ENCODE measurements around the gene CMAS.
"Not testable (repeated sequence)": the region's sequence is repeated elsewhere in the genome, so short reads cannot be mapped to it uniquely, and the experiment has no call there.

The CMAS gene

GRCh38 chr12:22047494-22047893 lies 1.5 kb downstream of the CMAS start:
- DNase-seq (ENCODE audit: low spot score) = no peak

GRCh38 chr12:22048351-22049041 lies 2.5 kb downstream of the CMAS start:
- no peak for DNase-seq (ENCODE audit: low spot score)

DNA sequence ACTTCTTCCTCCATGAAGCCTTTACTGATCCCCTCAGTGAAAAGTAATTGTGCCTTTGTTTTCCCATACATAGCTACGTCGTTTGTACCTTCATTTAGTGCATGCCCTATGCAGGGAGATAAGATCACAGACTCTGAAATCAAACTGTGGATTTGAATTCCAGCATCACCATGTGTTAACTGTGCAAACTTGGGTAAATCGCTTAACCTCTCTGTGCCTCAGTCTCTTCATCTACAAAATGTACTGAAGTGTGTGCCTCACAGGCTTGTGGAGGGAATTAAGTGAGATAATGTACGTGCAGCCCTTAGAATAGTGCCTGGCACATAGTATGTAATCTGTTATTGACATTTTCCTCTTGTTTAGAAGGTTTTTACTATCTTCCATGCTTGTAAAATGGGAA lies 4.1 kb downstream of the CMAS start:
- DNase-seq (ENCODE audit: low spot score) = no peak

DNA sequence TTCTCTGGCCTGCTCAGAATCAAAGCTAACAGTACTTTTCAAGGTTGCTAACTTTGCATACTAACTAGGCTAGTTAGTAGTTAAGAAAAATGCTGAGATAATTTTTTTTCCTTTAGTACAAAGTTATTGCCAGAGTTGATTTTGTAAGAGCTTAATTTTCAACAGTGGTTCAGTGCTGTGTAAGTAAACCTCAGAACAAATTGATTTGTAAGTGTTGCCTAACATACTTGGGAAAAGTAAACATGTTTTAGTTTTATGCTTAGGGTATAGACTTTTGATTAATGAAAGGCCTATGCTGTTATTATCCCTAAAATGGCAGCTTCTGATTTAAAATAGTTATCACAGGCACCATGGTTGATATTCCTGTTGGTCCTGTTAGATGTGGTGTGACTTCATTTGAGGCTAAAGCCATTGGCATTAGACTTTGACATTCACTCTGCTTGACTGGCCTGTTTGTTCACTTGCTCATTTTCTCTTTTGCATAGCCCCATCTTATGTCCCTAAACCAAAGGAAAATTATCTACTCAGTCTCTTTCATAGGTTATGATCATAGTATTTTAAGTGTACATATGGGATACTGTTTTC lies 5.2 kb downstream of the CMAS start:
- DNase-seq (ENCODE audit: low spot score) = no peak

DNA sequence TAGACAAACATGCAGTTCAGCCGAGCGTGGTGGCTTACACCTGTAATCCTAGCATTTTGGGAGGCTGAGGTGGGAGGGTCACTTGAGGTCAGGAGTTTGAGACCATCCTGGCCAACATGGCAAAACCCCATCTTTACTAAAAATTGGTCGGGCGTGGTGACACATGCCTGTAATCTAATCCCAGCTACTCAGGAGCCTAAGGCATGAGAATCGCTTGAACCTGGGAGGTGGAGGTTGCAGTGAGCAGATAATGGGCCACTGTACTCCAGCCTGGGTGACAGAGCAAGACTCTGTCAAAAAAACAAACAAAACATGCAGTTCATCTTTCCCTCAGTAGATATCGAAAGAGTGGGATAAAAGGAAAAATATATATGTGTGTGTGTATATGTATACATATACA lies 7.0 kb downstream of the CMAS start:
- DNase-seq (ENCODE audit: low spot score) = not testable (repeated sequence)

DNA sequence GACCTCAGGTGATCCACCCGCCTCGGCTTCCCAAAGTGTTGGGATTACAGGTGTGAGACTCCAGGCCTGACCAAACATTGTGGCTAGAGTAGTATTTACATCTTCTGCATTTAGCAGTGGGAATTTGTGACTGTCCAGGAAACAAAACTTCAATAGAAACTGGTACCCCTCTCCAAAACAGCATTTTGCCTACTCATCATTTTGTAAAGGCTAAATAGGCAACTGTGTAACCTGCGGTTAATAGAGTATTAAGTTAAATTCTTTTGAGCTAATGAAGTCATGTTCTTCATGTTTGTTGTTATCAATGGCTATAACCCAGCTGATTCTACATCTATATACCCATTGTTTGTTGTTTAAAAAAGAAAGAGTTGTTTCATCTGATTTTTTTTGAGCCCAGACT lies 8.1 kb downstream of the CMAS start:
- DNase-seq (ENCODE audit: low spot score) = no peak

DNA sequence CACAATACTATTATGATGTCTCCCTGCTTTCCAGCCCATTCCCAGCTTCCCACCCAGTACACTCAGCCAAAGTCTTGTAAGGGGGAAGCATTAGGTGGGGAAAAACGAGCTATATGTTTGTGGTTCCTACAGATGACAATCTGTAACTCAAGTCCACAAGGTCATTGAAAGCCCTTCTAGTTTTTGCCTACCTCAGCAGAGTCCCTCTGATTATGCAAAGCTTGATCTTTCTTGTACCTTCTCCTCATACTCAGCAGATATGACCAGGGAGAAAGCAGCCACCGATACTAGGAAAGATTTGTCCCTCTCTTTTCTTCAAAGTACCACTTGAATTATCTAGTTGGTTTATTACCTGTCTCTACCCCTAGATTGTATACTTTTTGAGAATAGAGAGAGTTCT lies 10.6 kb downstream of the CMAS start:
- DNase-seq (ENCODE audit: low spot score) = no peak

GRCh38 chr12:22059976-22060647 lies 14.1 kb downstream of the CMAS start:
- DNase-seq (ENCODE audit: low spot score) = no peak

GRCh38 chr12:22064968-22065367 lies 18.9 kb downstream of the CMAS start:
- DNase-seq (ENCODE audit: low spot score) = no peak

DNA sequence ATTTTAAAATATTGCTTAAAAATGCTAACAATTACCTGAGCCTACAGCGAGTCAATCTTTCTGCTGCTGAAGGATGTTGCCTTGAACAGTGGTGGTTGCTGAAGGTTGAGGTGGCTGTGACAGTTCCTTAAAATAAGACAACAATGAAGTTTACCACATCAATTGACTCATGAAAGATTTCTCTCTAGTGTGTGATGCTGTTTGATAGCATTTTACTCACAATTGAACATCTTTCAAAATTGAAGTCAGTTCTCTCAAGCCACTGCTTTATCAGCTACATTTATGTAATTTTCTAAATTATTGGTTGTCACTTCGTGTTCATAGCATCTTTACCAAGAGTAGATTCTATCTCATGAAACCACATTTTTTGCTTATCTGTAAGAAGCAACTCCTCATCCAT lies 20.3 kb downstream of the CMAS start:
- DNase-seq (ENCODE audit: low spot score) = no peak

DNA sequence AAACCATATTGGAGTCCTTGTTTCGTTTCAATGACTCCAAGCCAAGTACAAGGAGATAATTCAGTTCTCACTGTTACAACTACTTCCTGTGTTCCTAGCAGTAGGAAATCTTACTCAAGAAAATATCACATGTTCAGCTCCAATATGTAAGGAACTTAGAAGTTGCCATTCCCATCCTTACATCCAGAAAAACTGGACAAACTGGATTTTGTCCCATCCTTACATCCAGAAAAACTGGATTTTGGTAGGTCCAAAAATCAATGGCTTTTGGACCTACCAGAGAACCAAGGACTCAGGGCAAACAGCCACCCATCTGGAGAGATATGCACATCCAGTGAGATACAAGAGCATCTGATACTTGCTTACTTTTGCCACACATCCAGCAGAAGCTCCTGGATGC lies 23.8 kb downstream of the CMAS start:
- no peak for DNase-seq (ENCODE audit: low spot score)

GRCh38 chr12:22082190-22082701 lies 36.2 kb downstream of the CMAS start:
- DNase-seq (ENCODE audit: low spot score) = no peak

DNA sequence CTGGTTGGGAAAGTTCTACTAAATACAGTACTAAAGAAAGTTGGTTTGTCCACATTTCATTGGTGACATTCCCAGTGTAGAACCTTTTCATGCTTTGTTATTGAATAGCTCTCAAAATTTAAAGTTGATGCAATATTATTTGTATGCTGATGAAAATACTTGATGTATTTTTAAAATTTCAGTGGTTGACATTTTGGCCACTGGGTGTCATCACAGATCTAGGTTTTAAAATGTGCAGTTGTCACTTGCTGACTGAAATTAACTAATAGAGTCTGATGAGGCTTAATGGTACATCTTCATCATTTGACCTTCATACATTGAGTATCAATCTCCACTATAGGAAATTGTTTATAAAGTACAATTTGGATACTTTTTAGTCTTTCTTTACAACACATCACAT lies 37.1 kb downstream of the CMAS start:
- peak; percentile 64 for DNase-seq (ENCODE audit: low spot score)

DNA sequence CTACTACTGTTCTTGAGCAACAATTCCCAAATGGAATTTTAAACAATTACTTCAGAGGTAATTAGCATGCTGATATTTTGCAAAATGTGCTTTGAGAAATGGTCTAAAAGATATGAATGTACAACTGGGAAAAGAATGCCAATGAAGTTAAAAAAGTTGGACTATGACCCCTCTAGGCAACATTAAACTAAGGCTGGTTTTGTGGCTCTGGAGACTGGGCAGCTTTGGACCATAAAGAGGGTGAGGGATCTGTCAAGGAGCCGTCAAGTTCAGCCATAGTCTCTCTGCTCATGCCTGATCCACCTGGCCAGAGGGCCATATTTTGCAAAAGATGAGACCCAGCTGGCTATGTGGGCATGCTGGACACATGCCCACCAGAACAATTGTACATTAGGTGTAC lies 38.8 kb downstream of the CMAS start:
- DNase-seq (ENCODE audit: low spot score) = no peak

- no peak for DNase-seq (ENCODE audit: low spot score)
Observed at GRCh38 chr12:22088886-22089285, 42.9 kb downstream of the CMAS start.

- DNase-seq (ENCODE audit: low spot score) = no peak
Observed at GRCh38 chr12:22089486-22089885, 43.5 kb downstream of the CMAS start.

GRCh38 chr12:22099062-22099461 lies 53.0 kb downstream of the CMAS start:
- DNase-seq (ENCODE audit: low spot score) = not testable (repeated sequence)

DNA sequence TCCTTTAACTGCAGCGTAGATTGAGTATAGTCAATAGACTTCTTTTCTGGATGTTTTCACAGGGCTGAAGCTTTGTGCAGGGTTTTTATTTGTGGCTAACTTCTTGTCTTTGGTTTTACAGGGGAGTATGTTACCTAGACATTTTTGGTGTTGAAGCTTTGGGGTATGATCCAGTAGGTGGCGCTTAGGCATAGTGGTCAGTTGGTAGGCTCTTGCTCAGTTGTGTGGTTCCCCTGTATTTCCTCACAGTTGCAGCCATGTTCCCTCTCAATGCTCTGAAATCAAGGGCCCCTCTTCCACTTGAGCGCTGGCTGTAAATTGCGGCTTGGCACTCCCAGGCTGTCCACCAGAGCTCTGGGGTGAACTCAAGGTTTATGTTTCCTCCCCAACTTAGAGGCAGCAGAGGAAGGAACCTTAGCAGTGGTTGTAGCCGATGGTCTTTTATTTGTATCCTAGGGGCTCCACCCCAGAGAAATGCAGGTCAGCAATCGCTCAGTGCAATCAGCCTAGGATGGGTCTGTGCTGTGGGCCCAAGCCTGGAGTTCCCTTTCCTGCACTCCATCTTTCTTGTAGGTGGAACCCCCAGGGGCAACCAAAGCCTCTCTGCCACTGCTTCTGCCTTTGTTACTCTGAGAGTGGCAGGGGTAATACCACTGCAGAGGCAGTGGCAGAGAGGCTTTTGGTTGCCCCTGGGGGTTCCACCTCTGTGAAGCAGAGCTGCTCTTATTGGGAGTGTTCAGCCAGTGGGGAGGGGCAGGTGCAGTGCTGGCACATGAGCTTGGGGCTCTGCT lies 55.1 kb downstream of the CMAS start:
- peak; percentile 68 for DNase-seq (ENCODE audit: low spot score)

DNA sequence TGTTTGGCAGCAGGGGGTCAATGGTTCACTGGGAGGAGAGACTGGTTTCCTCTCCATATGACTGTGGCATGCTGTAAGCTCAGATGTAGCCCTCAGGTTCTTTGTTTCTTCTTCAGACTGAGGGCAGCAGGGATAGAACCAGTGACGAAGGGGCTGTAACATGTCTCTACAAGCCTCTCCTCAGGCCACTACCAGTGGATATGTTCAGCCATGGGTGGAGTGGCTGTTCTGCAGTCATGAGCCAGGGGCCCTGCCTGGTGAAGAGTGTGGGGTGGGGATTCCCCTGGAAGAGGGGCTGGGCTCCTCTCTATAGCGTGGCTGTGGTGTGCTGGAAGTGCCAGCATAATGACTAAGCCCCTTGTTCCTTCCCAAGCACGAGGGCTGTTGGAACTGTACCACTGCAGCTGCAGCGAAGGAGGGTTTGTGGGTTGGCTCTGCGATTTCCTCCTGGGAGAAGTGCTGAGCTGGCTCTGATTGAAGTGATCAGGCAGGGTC lies 55.8 kb downstream of the CMAS start:
- DNase-seq (ENCODE audit: low spot score) = peak; percentile 15

GRCh38 chr12:22103418-22103817 lies 57.4 kb downstream of the CMAS start:
- DNase-seq (ENCODE audit: low spot score) = no peak

DNA sequence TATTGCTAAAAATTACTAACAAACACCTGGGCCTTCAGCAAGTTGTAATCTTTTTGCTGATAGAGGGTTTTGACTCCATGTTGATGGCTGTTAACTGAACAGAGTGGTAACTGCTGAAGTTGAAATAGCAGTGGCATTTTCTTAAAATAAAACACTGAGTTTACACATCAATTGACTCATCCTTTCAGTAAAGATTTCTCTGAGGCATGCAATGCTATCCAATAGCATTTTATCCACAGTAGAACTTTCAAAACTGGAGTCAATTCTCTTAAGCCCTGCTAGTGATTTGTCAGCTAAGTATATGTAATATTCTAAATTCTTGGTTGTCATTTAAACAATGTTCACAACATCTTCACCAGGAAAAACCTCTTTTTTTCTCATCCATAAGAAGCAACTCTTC lies 59.5 kb downstream of the CMAS start:
- DNase-seq (ENCODE audit: low spot score) = no peak

DNA sequence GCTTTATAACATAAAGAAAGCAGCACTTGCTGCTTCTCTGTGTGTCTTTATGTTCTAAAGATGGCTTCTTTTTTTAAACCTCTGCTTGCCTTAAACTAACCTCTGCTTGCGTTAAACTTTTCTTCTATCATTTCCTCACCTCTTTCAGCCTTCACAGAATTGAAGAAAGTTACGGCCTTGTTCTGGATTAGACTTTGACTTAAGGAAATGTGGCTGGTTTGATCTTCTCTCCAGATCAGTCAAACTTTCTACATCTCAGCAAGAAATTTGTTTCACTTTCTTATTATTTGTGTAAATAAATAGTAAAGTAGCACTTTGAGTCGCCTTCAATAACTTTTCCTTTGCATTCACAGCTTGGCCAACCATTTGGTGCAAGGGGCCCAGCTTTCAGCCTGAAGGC lies 64.2 kb downstream of the CMAS start:
- DNase-seq (ENCODE audit: low spot score) = peak; percentile 8
